ENCODE results near the gene ZNF511.

The ZNF511 gene

GRCh38 chr10:133278577-133279265, 30.0 kb upstream of the ZNF511 start:
- peak; percentile 85 for DNase-seq (ENCODE audit: low spot score)
- TF ChIP-seq, protein P1, sequence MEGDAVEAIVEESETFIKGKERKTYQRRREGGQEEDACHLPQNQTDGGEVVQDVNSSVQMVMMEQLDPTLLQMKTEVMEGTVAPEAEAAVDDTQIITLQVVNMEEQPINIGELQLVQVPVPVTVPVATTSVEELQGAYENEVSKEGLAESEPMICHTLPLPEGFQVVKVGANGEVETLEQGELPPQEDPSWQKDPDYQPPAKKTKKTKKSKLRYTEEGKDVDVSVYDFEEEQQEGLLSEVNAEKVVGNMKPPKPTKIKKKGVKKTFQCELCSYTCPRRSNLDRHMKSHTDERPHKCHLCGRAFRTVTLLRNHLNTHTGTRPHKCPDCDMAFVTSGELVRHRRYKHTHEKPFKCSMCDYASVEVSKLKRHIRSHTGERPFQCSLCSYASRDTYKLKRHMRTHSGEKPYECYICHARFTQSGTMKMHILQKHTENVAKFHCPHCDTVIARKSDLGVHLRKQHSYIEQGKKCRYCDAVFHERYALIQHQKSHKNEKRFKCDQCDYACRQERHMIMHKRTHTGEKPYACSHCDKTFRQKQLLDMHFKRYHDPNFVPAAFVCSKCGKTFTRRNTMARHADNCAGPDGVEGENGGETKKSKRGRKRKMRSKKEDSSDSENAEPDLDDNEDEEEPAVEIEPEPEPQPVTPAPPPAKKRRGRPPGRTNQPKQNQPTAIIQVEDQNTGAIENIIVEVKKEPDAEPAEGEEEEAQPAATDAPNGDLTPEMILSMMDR (IDR thresholded peaks at IDR 0.05; ENCODE audit: borderline replicate concordance, control extremely low read depth, extremely low read depth, insufficient read depth, missing control alignments): no peak
- in situ Hi-C loops (cut with MboI; ENCODE audit: low sequenced_read_pairs, unreplicated experiment): no loop called here

GRCh38 chr10:133279326-133280226, 29.1 kb upstream of the ZNF511 start:
- in situ Hi-C loops (cut with MboI; ENCODE audit: low sequenced_read_pairs, unreplicated experiment): no loop called here
- no peak for DNase-seq (ENCODE audit: low spot score)
- TF ChIP-seq, protein P1 (IDR thresholded peaks at IDR 0.05; ENCODE audit: borderline replicate concordance, control extremely low read depth, extremely low read depth, insufficient read depth, missing control alignments): no peak

GRCh38 chr10:133280391-133281059, 28.2 kb upstream of the ZNF511 start:
- TF ChIP-seq, protein P1 (IDR thresholded peaks at IDR 0.05; ENCODE audit: borderline replicate concordance, control extremely low read depth, extremely low read depth, insufficient read depth, missing control alignments): no peak
- in situ Hi-C loops (cut with MboI; ENCODE audit: low sequenced_read_pairs, unreplicated experiment): no loop called here
- no peak for DNase-seq (ENCODE audit: low spot score)

DNA sequence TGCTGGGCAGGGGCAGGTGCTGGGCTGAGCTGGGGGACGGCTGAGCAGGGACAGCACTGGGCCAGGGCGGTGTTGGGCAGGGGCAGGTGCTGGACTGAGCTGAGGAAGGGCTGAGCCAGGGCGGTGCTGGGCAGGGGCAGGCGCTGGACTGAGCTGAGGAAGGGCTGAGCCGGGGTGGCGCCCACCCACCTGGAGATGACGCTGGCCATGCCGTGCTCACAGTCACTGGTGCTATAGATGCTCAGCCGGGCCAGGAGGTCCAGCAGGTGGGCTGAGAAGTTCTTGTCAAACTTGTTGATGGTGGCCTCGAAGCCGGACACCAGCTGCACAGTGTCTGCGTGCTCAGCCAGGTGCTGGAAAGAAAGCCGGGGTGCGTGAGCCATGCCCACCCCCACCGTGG, 27.6 kb upstream of the ZNF511 start:
- in situ Hi-C loops (cut with MboI; ENCODE audit: low sequenced_read_pairs, unreplicated experiment): no loop called here
- TF ChIP-seq, protein P1 (IDR thresholded peaks at IDR 0.05; ENCODE audit: borderline replicate concordance, control extremely low read depth, extremely low read depth, insufficient read depth, missing control alignments): no peak
- DNase-seq (ENCODE audit: low spot score): no peak

DNA sequence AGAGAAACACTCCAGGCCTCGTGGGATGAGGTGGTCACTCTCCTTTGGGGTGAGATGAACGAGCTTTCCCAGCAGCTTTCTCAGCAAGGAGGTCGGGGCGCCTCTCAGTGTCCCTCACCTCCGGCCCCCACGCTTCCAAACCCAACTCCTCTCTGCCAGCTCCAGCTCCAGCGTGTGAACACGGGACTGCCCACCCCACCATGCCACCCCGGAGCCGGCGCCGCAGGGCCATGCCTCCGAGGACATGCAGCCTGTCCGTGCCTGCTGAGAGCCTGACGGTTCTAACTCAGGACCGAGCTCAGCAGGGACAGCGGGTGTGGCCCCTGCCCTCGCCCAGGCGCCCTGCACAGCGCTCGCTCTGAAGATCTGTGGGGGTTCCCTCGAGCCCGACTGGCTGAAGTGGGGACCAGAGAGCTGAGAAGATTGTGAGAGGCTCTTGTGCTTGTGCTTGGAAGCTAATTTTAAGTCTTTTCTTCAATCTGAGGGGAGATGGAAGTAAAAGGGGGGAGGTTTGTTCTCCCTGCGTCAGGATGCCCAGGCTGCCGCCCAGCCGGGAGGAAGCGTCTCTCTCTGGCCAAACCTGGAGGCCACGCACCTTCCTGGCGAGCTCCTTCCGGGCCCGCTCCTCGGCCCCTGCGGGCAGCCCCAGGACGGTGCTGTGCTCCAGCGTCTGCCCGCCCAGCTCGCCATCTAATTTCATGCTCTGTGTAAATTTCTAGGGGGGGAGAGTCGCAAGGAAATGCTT, 26.9 kb upstream of the ZNF511 start:
- in situ Hi-C loops (cut with MboI; ENCODE audit: low sequenced_read_pairs, unreplicated experiment): no loop called here
- DNase-seq (ENCODE audit: low spot score): no peak
- TF ChIP-seq, protein P1 (IDR thresholded peaks at IDR 0.05; ENCODE audit: borderline replicate concordance, control extremely low read depth, extremely low read depth, insufficient read depth, missing control alignments): no peak
